IPS-18a (cell line): ENCODE measurements around the gene ZYG11A.

Source experiments
- H3K27ac ChIP-seq: one replicate; pipeline ENCODE4 v1.5.1; 2013; ENCODE audit warnings: low read length
- H3K27me3 ChIP-seq: one replicate; pipeline ENCODE4 v1.6.1; 2013; ENCODE audit warnings: mild to moderate bottlenecking, low read length; ENCODE audit not compliant: control insufficient read depth, insufficient read depth
- H3K36me3 ChIP-seq: one replicate; pipeline ENCODE4 v1.6.1; 2013; ENCODE audit warnings: low read depth, low read length; ENCODE audit not compliant: control insufficient read depth
- H3K4me1 ChIP-seq: one replicate; pipeline ENCODE4 v1.6.1; 2013; ENCODE audit warnings: low read depth, low read length; ENCODE audit not compliant: control insufficient read depth
- H3K4me3 ChIP-seq: one replicate; pipeline ENCODE4 v1.5.1; 2013; ENCODE audit warnings: low read length
- H3K9ac ChIP-seq: one replicate; pipeline ENCODE4 v1.6.1; 2013; ENCODE audit warnings: mild to moderate bottlenecking, low read length, moderate library complexity
- H3K9me3 ChIP-seq: one replicate; pipeline ENCODE4 v1.6.1; 2013; ENCODE audit warnings: low read depth, low read length; ENCODE audit not compliant: control insufficient read depth

The ZYG11A gene

GRCh38 chr1:52919723-52920483 lies 77.3 kb downstream of the ZYG11A start:
- no peaks in the 10 kb centered on the region for H3K4me1 ChIP-seq
- H3K9ac ChIP-seq: no peak overlapping the region
- peaks cover 12% of the 10 kb centered on the region for H3K27me3 ChIP-seq
- H3K4me3 ChIP-seq: no peak overlapping the region
- no peaks in the 10 kb centered on the region for H3K36me3 ChIP-seq
- H3K27ac ChIP-seq: no peak overlapping the region
- H3K9me3 ChIP-seq: no peaks in the 10 kb centered on the region

GRCh38 chr1:52920791-52921291 lies 78.3 kb downstream of the ZYG11A start:
- no peaks in the 10 kb centered on the region for H3K9me3 ChIP-seq
- peaks cover 21% of the 10 kb centered on the region for H3K27me3 ChIP-seq
- peak overlapping the region; percentile 44 for H3K4me3 ChIP-seq
- H3K27ac ChIP-seq: no peak overlapping the region
- peaks cover 3% of the 10 kb centered on the region for H3K4me1 ChIP-seq
- no peaks in the 10 kb centered on the region for H3K36me3 ChIP-seq
- no peak overlapping the region for H3K9ac ChIP-seq

GRCh38 chr1:52925571-52926005 lies 83.0 kb downstream of the ZYG11A start:
- Histone ChIP-seq H3K9ac (no peak overlapping the region), H3K36me3 (no peaks in the 10 kb centered on the region), H3K27ac (no peak overlapping the region)

GRCh38 chr1:52926864-52927211 lies 84.3 kb downstream of the ZYG11A start:
- no peaks in the 10 kb centered on the region for H3K36me3 ChIP-seq
- H3K4me1 ChIP-seq: peaks cover 3% of the 10 kb centered on the region
- H3K9me3 ChIP-seq: no peaks in the 10 kb centered on the region
- H3K9ac ChIP-seq: no peak overlapping the region
- peak overlapping the region; percentile 53 for H3K4me3 ChIP-seq
- H3K27me3 ChIP-seq: peaks cover 41% of the 10 kb centered on the region
- no peak overlapping the region for H3K27ac ChIP-seq

More at GRCh38 chr1:52925571-52926005, 83.0 kb downstream of the ZYG11A start:
- no peaks in the 10 kb centered on the region for H3K9me3 ChIP-seq
- peaks cover 3% of the 10 kb centered on the region for H3K4me1 ChIP-seq
- H3K4me3 ChIP-seq: no peak overlapping the region
- H3K27me3 ChIP-seq: peaks cover 48% of the 10 kb centered on the region

GRCh38 chr1:52927212-52928014 lies 84.9 kb downstream of the ZYG11A start, which contains the start of gene SCP2:
SCP2 (plus strand) TSS chr1:52927276; CDS start chr1:52927397, 121 bp downstream.
- Histone ChIP-seq H3K9ac (no peak within 1 kb of the TSS), H3K36me3 (no peaks in the 10 kb centered on the region), H3K4me1 (peaks cover 3% of the 10 kb centered on the region), H3K27me3 (peaks cover 40% of the 10 kb centered on the region), H3K4me3 (peak within 1 kb of the TSS; percentile 53), H3K27ac (no peak within 1 kb of the TSS), H3K9me3 (no peaks in the 10 kb centered on the region)

GRCh38 chr1:52928015-52928404 lies 85.5 kb downstream of the ZYG11A start:
- Histone ChIP-seq H3K36me3 (no peaks in the 10 kb centered on the region), H3K27ac (no peak overlapping the region), H3K9ac (no peak overlapping the region), H3K4me3 (peak overlapping the region; percentile 53), H3K4me1 (peaks cover 3% of the 10 kb centered on the region), H3K9me3 (no peaks in the 10 kb centered on the region), H3K27me3 (peaks cover 40% of the 10 kb centered on the region)

GRCh38 chr1:52929019-52929418 lies 86.5 kb downstream of the ZYG11A start:
- peaks cover 3% of the 10 kb centered on the region for H3K4me1 ChIP-seq
- no peaks in the 10 kb centered on the region for H3K9me3 ChIP-seq
- no peak overlapping the region for H3K9ac ChIP-seq
- no peak overlapping the region for H3K4me3 ChIP-seq
- H3K27ac ChIP-seq: no peak overlapping the region
- H3K27me3 ChIP-seq: peaks cover 40% of the 10 kb centered on the region
- H3K36me3 ChIP-seq: no peaks in the 10 kb centered on the region

- H3K27ac ChIP-seq: no peak overlapping the region
- H3K4me3 ChIP-seq: no peak overlapping the region
- no peaks in the 10 kb centered on the region for H3K27me3 ChIP-seq
- H3K4me1 ChIP-seq: no peaks in the 10 kb centered on the region
- no peaks in the 10 kb centered on the region for H3K36me3 ChIP-seq
- H3K9ac ChIP-seq: no peak overlapping the region
- no peaks in the 10 kb centered on the region for H3K9me3 ChIP-seq
Observed at GRCh38 chr1:52937433-52938182, 95.0 kb downstream of the ZYG11A start.

- H3K4me1 ChIP-seq: no peaks in the 10 kb centered on the region
- no peak overlapping the region for H3K4me3 ChIP-seq
- no peaks in the 10 kb centered on the region for H3K36me3 ChIP-seq
- no peak overlapping the region for H3K9ac ChIP-seq
- H3K9me3 ChIP-seq: no peaks in the 10 kb centered on the region
- no peaks in the 10 kb centered on the region for H3K27me3 ChIP-seq
- no peak overlapping the region for H3K27ac ChIP-seq
Observed at GRCh38 chr1:52938183-52938451, 95.6 kb downstream of the ZYG11A start.

- Histone ChIP-seq H3K27ac (no peak overlapping the region), H3K4me3 (no peak overlapping the region), H3K27me3 (no peaks in the 10 kb centered on the region), H3K4me1 (no peaks in the 10 kb centered on the region), H3K9me3 (no peaks in the 10 kb centered on the region), H3K9ac (no peak overlapping the region), H3K36me3 (no peaks in the 10 kb centered on the region)
Observed at GRCh38 chr1:52943876-52944416, 101.4 kb downstream of the ZYG11A start.

GRCh38 chr1:52944566-52944965 lies 102.0 kb downstream of the ZYG11A start:
- Histone ChIP-seq H3K27ac (no peak overlapping the region), H3K4me3 (no peak overlapping the region), H3K27me3 (no peaks in the 10 kb centered on the region), H3K36me3 (no peaks in the 10 kb centered on the region), H3K9me3 (no peaks in the 10 kb centered on the region), H3K4me1 (no peaks in the 10 kb centered on the region), H3K9ac (no peak overlapping the region)
